CD4-positive, CD25-positive, alpha-beta regulatory T cell (primary cell): Measurements from ENCODE around the gene PPP1R2C. TPM values are rescaled to one million over a fixed set of nuclear protein-coding genes. Genes with fewer than 3 reads are reported as not detected.

Experiments used
- ATAC-seq, 2 donors: fragments of 150-1000 bp; cut with Tn5 transposase; one replicate each; pipeline ENCODE4 v1.10.0; 2021; ENCODE audit warnings: low read depth in 2 of 2, moderate number of reproducible peaks in 2 of 2, moderate library complexity in 1 of 2
- DNase-seq, 3 donors: peaks; one replicate each; pipeline versions ENCODE4 v3.0.0 to v3.0.0-alpha.2; 2012 to 2022; ENCODE audit warnings: mixed read lengths in 1 of 3
- H3K27ac ChIP-seq: one replicate; pipeline ENCODE4 v1.7.0; 2013; ENCODE audit warnings: mild to moderate bottlenecking, low read length; ENCODE audit not compliant: insufficient read depth, poor library complexity, severe bottlenecking
- H3K27me3 ChIP-seq: one replicate; pipeline ENCODE4 v1.7.0; 2013; ENCODE audit warnings: low read length; ENCODE audit not compliant: control insufficient read depth, insufficient read depth
- H3K36me3 ChIP-seq: one replicate; pipeline ENCODE4 v1.7.0; 2013; ENCODE audit warnings: mild to moderate bottlenecking, low read length, moderate library complexity; ENCODE audit not compliant: control insufficient read depth, insufficient read depth
- H3K4me1 ChIP-seq: 2 replicates; pipeline ENCODE4 v1.7.0; 2013; ENCODE audit warnings: mild to moderate bottlenecking, low read length; ENCODE audit not compliant: insufficient read depth, control insufficient read depth, poor library complexity, severe bottlenecking
- H3K4me3 ChIP-seq: one replicate; pipeline ENCODE4 v1.7.0; 2013; ENCODE audit warnings: low read depth, mild to moderate bottlenecking, low read length, moderate library complexity
- H3K9me3 ChIP-seq, 2 experiments: 1 replicate in 1 of 2; 2 replicates in 1 of 2; pipeline ENCODE4 v1.7.0; 2013; ENCODE audit warnings: low read length in 2 of 2, mild to moderate bottlenecking in 1 of 2, moderate library complexity in 1 of 2; ENCODE audit not compliant: control insufficient read depth in 2 of 2
- H3K27ac Mint-ChIP-seq, 3 donors: one replicate each; pipeline ENCODE4 v1.8.0; 2020 to 2022; ENCODE audit warnings: mild to moderate bottlenecking in 3 of 3, mixed read lengths in 3 of 3, moderate library complexity in 2 of 3
- H3K27me3 Mint-ChIP-seq: one replicate; pipeline ENCODE4 v1.8.0; 2022; ENCODE audit warnings: mild to moderate bottlenecking, mixed read lengths
- H3K36me3 Mint-ChIP-seq: one replicate; pipeline ENCODE4 v1.8.0; 2020; ENCODE audit warnings: mixed read lengths
- H3K4me1 Mint-ChIP-seq, 4 donors: one replicate each; pipeline ENCODE4 v1.8.0; 2020 to 2022; ENCODE audit warnings: mixed read lengths in 4 of 4, mild to moderate bottlenecking in 1 of 4
- H3K4me3 Mint-ChIP-seq, 4 donors: one replicate each; pipeline ENCODE4 v1.8.0; 2020 to 2022; ENCODE audit warnings: mild to moderate bottlenecking in 4 of 4, mixed read lengths in 4 of 4, moderate library complexity in 3 of 4
- H3K9me3 Mint-ChIP-seq, 7 donors: one replicate each; pipeline ENCODE4 v1.8.0; 2020 to 2022; ENCODE audit warnings: mixed read lengths in 7 of 7, mild to moderate bottlenecking in 3 of 7, moderate library complexity in 2 of 7
- polyA plus RNA-seq, 4 donors: library from polyadenylated mRNA; unstranded; fragments of 300-500 nt; fragmentation: Illumina TruSeq; gene quantifications; one replicate each; pipeline ENCODE4 v1.2.3, GENCODE V29; 2021
- total RNA-seq: library from RNA; stranded (reverse); gene quantifications from one replicate; pipeline ENCODE4 v1.2.3, GENCODE V29; 2022

The PPP1R2C gene
- total and polyA plus RNA-seq, 5 donors from 2014 or later = 2.1 to 32.2 (median 3.7) TPM; not detected in 1

- no peaks in the 10 kb centered on the region for H3K36me3 ChIP-seq
- no peak for ATAC-seq
- no peak overlapping the region for H3K4me3 Mint-ChIP-seq
- no peak overlapping the region for H3K4me3 ChIP-seq
- peaks cover 0 to under 1% (median 0%) of the 10 kb centered on the region in 7 donors for H3K9me3 Mint-ChIP-seq
- peak overlapping the region in 1 of 3 donors; percentile 48 for H3K27ac Mint-ChIP-seq
- no peak for DNase-seq
- H3K4me1 Mint-ChIP-seq = peaks cover 2 to 16% (median 5%) of the 10 kb centered on the region in 4 donors
- no peaks in the 10 kb centered on the region for H3K27me3 ChIP-seq
- no peak overlapping the region for H3K27ac ChIP-seq
- H3K27me3 Mint-ChIP-seq = peaks cover 4% of the 10 kb centered on the region
- H3K4me1 ChIP-seq = no peaks in the 10 kb centered on the region
- H3K9me3 ChIP-seq = no peaks in the 10 kb centered on the region
- peaks cover 2% of the 10 kb centered on the region for H3K36me3 Mint-ChIP-seq
These were observed 6.2 kb downstream of the PPP1R2C start for GRCh38 chrX:42771506-42772335.

- Histone ChIP-seq H3K4me3 (no peak overlapping the region), H3K4me1 (no peaks in the 10 kb centered on the region), H3K36me3 (no peaks in the 10 kb centered on the region), H3K27ac (no peak overlapping the region), H3K9me3 (no peaks in the 10 kb centered on the region), H3K27me3 (no peaks in the 10 kb centered on the region)
- peaks cover 4% of the 10 kb centered on the region for H3K36me3 Mint-ChIP-seq
- no peaks in the 10 kb centered on the region for H3K27me3 Mint-ChIP-seq
- peak overlapping the region in 1 of 3 donors; percentile 16 for H3K27ac Mint-ChIP-seq
- peaks cover 0 to 7% (median 3%) of the 10 kb centered on the region in 4 donors for H3K4me1 Mint-ChIP-seq
- peaks cover 0 to 3% (median 0%) of the 10 kb centered on the region in 7 donors for H3K9me3 Mint-ChIP-seq
- ATAC-seq = no peak
- DNase-seq = no peak
- no peak overlapping the region for H3K4me3 Mint-ChIP-seq
These were observed 7.4 kb downstream of the PPP1R2C start for GRCh38 chrX:42770566-42770965.

- Histone ChIP-seq H3K27me3 (no peaks in the 10 kb centered on the region), H3K9me3 (no peaks in the 10 kb centered on the region), H3K27ac (no peak overlapping the region), H3K36me3 (no peaks in the 10 kb centered on the region), H3K4me1 (no peaks in the 10 kb centered on the region), H3K4me3 (no peak overlapping the region)
- Mint-ChIP-seq H3K27ac (no peak overlapping the region), H3K36me3 (no peaks in the 10 kb centered on the region), H3K9me3 (peaks cover 0 to 6% (median 1%) of the 10 kb centered on the region in 7 donors), H3K4me3 (no peak overlapping the region), H3K4me1 (peaks cover 0 to 3% (median 0%) of the 10 kb centered on the region in 4 donors), H3K27me3 (no peaks in the 10 kb centered on the region)
- ATAC-seq (no peak), DNase-seq (no peak)
These were observed 18.1 kb downstream of the PPP1R2C start for GRCh38 chrX:42759881-42760280.

- no peaks in the 10 kb centered on the region for H3K36me3 Mint-ChIP-seq
- no peaks in the 10 kb centered on the region for H3K4me1 ChIP-seq
- no peaks in the 10 kb centered on the region for H3K27me3 Mint-ChIP-seq
- DNase-seq (no peak), ATAC-seq (no peak)
- H3K4me3 Mint-ChIP-seq = no peak overlapping the region
- no peaks in the 10 kb centered on the region for H3K27me3 ChIP-seq
- peaks cover 0 to 3% (median 0%) of the 10 kb centered on the region in 4 donors for H3K4me1 Mint-ChIP-seq
- peak overlapping the region in 1 of 3 donors; percentile 25 for H3K27ac Mint-ChIP-seq
- no peak overlapping the region for H3K27ac ChIP-seq
- no peaks in the 10 kb centered on the region for H3K9me3 ChIP-seq
- no peaks in the 10 kb centered on the region for H3K36me3 ChIP-seq
- no peak overlapping the region for H3K4me3 ChIP-seq
- H3K9me3 Mint-ChIP-seq = no peaks in the 10 kb centered on the region
These were observed 22.1 kb downstream of the PPP1R2C start for GRCh38 chrX:42755815-42756214.

DNA sequence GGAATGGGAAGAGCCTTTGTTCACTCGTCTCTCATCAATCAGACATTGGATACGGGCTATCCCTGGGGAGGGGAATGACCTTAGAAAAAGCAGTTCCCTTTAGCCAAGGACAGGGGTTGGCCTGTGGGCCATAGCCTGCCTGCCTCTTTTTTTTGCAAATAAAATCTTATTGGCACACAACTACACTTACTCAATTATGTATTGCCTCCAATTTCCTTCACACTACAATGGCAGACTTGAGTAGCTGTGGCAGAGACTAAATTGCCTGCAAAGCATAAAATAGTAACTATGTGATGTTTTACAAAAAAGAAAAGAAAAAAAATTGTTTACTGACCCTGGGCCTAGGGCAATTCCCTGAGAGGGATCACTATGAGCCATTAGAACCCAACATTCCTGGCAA is 23.4 kb downstream of the PPP1R2C start:
- H3K27ac Mint-ChIP-seq = no peak overlapping the region
- H3K36me3 ChIP-seq = no peaks in the 10 kb centered on the region
- ATAC-seq = no peak
- H3K4me1 ChIP-seq = no peaks in the 10 kb centered on the region
- H3K4me3 ChIP-seq = no peak overlapping the region
- H3K9me3 ChIP-seq = no peaks in the 10 kb centered on the region
- peaks cover 0 to 2% (median 0%) of the 10 kb centered on the region in 7 donors for H3K9me3 Mint-ChIP-seq
- no peak for DNase-seq
- peaks cover 0 to 3% (median 0%) of the 10 kb centered on the region in 4 donors for H3K4me1 Mint-ChIP-seq
- no peak overlapping the region for H3K4me3 Mint-ChIP-seq
- H3K27ac ChIP-seq = no peak overlapping the region
- no peaks in the 10 kb centered on the region for H3K36me3 Mint-ChIP-seq
- H3K27me3 ChIP-seq = no peaks in the 10 kb centered on the region
- no peaks in the 10 kb centered on the region for H3K27me3 Mint-ChIP-seq

GRCh38 chrX:42754115-42754514 is 23.8 kb downstream of the PPP1R2C start:
- Histone ChIP-seq H3K36me3 (no peaks in the 10 kb centered on the region), H3K9me3 (no peaks in the 10 kb centered on the region), H3K27ac (no peak overlapping the region), H3K4me3 (no peak overlapping the region), H3K4me1 (no peaks in the 10 kb centered on the region), H3K27me3 (no peaks in the 10 kb centered on the region)
- DNase-seq = no peak
- Mint-ChIP-seq H3K27ac (no peak overlapping the region), H3K4me3 (no peak overlapping the region), H3K4me1 (peaks cover 0 to 3% (median 0%) of the 10 kb centered on the region in 4 donors), H3K9me3 (peaks cover 0 to 2% (median 0%) of the 10 kb centered on the region in 7 donors), H3K36me3 (no peaks in the 10 kb centered on the region), H3K27me3 (no peaks in the 10 kb centered on the region)
- ATAC-seq = no peak

DNA sequence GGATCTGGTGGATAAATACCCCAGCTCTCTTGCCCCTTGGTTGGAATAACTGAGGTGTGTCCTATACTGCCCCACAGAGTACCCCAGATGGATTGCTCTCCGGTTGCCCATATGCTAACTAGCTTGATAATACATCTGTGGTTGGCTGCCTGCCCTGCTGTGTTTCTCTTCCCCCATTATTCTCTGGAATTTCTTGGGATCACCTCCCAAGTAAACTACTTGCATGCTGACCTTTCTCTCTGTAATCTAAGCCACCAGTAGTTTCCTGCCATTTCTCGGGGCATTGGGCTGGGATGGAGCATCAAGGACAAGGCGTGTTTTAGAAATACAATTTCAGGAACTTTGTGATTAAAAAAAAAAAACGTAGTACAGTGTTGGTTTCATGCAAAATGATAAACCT is 25.2 kb downstream of the PPP1R2C start:
- Mint-ChIP-seq H3K27ac (no peak overlapping the region), H3K27me3 (no peaks in the 10 kb centered on the region)

GRCh38 chrX:42751573-42751972 is 26.4 kb downstream of the PPP1R2C start:
- H3K9me3 Mint-ChIP-seq = peaks cover 0 to 2% (median 0%) of the 10 kb centered on the region in 7 donors
- H3K4me3 Mint-ChIP-seq = no peak overlapping the region
- no peaks in the 10 kb centered on the region for H3K36me3 ChIP-seq

More for the DNA sequence above, 25.2 kb downstream of the PPP1R2C start:
- ATAC-seq (no peak), DNase-seq (no peak)
- no peaks in the 10 kb centered on the region for H3K4me1 ChIP-seq
- H3K36me3 ChIP-seq = no peaks in the 10 kb centered on the region
- no peaks in the 10 kb centered on the region for H3K27me3 ChIP-seq
- no peaks in the 10 kb centered on the region for H3K9me3 ChIP-seq
- H3K4me3 Mint-ChIP-seq = no peak overlapping the region
- H3K9me3 Mint-ChIP-seq = peaks cover 0 to 2% (median 0%) of the 10 kb centered on the region in 7 donors
- no peak overlapping the region for H3K27ac ChIP-seq
- H3K4me1 Mint-ChIP-seq = peaks cover 0 to 3% (median 3%) of the 10 kb centered on the region in 4 donors
- H3K4me3 ChIP-seq = no peak overlapping the region
- H3K36me3 Mint-ChIP-seq = no peaks in the 10 kb centered on the region

More at GRCh38 chrX:42751573-42751972, 26.4 kb downstream of the PPP1R2C start:
- Mint-ChIP-seq H3K27me3 (no peaks in the 10 kb centered on the region), H3K36me3 (no peaks in the 10 kb centered on the region), H3K4me1 (peaks cover 0 to 6% (median 2%) of the 10 kb centered on the region in 4 donors), H3K27ac (peak overlapping the region in 1 of 3 donors; percentile 18)
- DNase-seq (no peak), ATAC-seq (no peak)
- no peaks in the 10 kb centered on the region for H3K9me3 ChIP-seq
- H3K27ac ChIP-seq = no peak overlapping the region
- H3K4me3 ChIP-seq = no peak overlapping the region
- no peaks in the 10 kb centered on the region for H3K4me1 ChIP-seq
- H3K27me3 ChIP-seq = no peaks in the 10 kb centered on the region
